IMR-90 (cell line): Measurements from ENCODE around the gene HIVEP1. TPM values are rescaled to one million over a fixed set of nuclear protein-coding genes. Genes with fewer than 3 reads are reported as not detected.

Experiments
- ATAC-seq: fragments of 200-7000 bp; cut with Tn5 transposase; 2 replicates; pipeline ENCODE4 v1.9.1; 2020; ENCODE audit warnings: low read depth, mild to moderate bottlenecking, moderate library complexity
- BruUV-seq: library from RNA; stranded (reverse); fragments of 400-500 nt; replicated peaks from 2 replicates; lab custom pipeline; 2021; lab: Mats Ljungman, UMichigan
- CTCF ChIA-PET: fragments of 300-600 bp; formaldehyde crosslinking; extraction: SDS; loops from one replicate; lab custom pipeline; 2021; ENCODE audit warnings: antibody characterized with exemption; lab: Yijun Ruan, JAX
- POLR2A ChIA-PET: fragments of 300-600 bp; sonication (Branson Sonifier 250); formaldehyde crosslinking; loops from one replicate; lab custom pipeline; 2022; ENCODE audit warnings: antibody characterized with exemption; ENCODE audit not compliant: unreplicated experiment; lab: Charles Lee
- DNase-seq: peaks from one replicate; pipeline ENCODE4 v3.0.0; 2013
- H2AFZ ChIP-seq: replicated peaks from 2 replicates; pipeline ENCODE3; 2013; ENCODE audit warnings: low read length, mild to moderate bottlenecking; ENCODE audit not compliant: poor library complexity
- H2AK5ac ChIP-seq: 2 replicates; pipeline ENCODE4 v1.6.1; 2013; ENCODE audit warnings: low read depth, low read length, inconsistent platforms
- H2AK9ac ChIP-seq: replicated peaks from 2 replicates; pipeline ENCODE3; 2013; ENCODE audit warnings: mild to moderate bottlenecking, low read depth, low read length, moderate library complexity; ENCODE audit not compliant: poor library complexity
- H2BK120ac ChIP-seq: 2 replicates; pipeline ENCODE4 v1.6.1; 2013; ENCODE audit warnings: low read depth, low read length, inconsistent platforms
- H2BK15ac ChIP-seq: 3 replicates; pipeline ENCODE4 v1.6.1; 2013; ENCODE audit warnings: low read depth, low read length, inconsistent platforms
- H2BK20ac ChIP-seq: 2 replicates; pipeline ENCODE4 v1.6.1; 2013; ENCODE audit warnings: low read depth, mild to moderate bottlenecking, inconsistent platforms, low read length, moderate library complexity
- H2BK5ac ChIP-seq: 2 replicates; pipeline ENCODE4 v1.6.1; 2013; ENCODE audit warnings: mild to moderate bottlenecking, low read depth, low read length, inconsistent platforms; ENCODE audit not compliant: poor library complexity, severe bottlenecking
- H3K14ac ChIP-seq: replicated peaks from 2 replicates; pipeline ENCODE4 v1.6.1; 2013; ENCODE audit warnings: low read depth, low read length, inconsistent platforms
- H3K18ac ChIP-seq: 2 replicates; pipeline ENCODE4 v1.6.1; 2013; ENCODE audit warnings: low read depth, low read length, control low read depth
- H3K23ac ChIP-seq: 2 replicates; pipeline ENCODE4 v1.6.1; 2013; ENCODE audit warnings: low read depth, low read length, inconsistent platforms
- H3K27ac ChIP-seq: 2 replicates; pipeline ENCODE4 v1.5.1; 2013; ENCODE audit warnings: mild to moderate bottlenecking, control low read depth, low read length; ENCODE audit not compliant: insufficient read depth
- H3K27me3 ChIP-seq: 2 replicates; pipeline ENCODE4 v1.6.1; 2013; ENCODE audit warnings: low read length; ENCODE audit not compliant: control insufficient read depth, insufficient read depth
- H3K36me3 ChIP-seq: 2 replicates; pipeline ENCODE4 v1.6.1; 2013; ENCODE audit warnings: low read length, mixed read lengths; ENCODE audit not compliant: control insufficient read depth, insufficient read depth
- H3K4ac ChIP-seq: 2 replicates; pipeline ENCODE4 v1.6.1; 2013; ENCODE audit warnings: low read depth, low read length, inconsistent platforms
- H3K4me1 ChIP-seq: 2 replicates; pipeline ENCODE4 v1.6.1; 2013; ENCODE audit warnings: low read length, mixed read lengths; ENCODE audit not compliant: control insufficient read depth, insufficient read depth
- H3K4me2 ChIP-seq: 2 replicates; pipeline ENCODE4 v1.6.1; 2013; ENCODE audit warnings: low read depth, mild to moderate bottlenecking, control low read depth, low read length, moderate library complexity
- H3K4me3 ChIP-seq: 2 replicates; pipeline ENCODE4 v1.5.1; 2013; ENCODE audit warnings: low read depth, mild to moderate bottlenecking, control low read depth, low read length, moderate library complexity; ENCODE audit not compliant: insufficient read depth
- H3K56ac ChIP-seq: 2 replicates; pipeline ENCODE4 v1.6.1; 2013; ENCODE audit warnings: low read length, inconsistent platforms; ENCODE audit not compliant: insufficient read depth; ENCODE audit errors: extremely low read depth
- H3K79me1 ChIP-seq, 2 experiments: 2 replicates each; pipeline ENCODE4 v1.6.1; 2013; ENCODE audit warnings: low read length in 2 of 2, inconsistent platforms in 1 of 2, low read depth in 1 of 2
- H3K9ac ChIP-seq: 2 replicates; pipeline ENCODE4 v1.6.1; 2013; ENCODE audit warnings: low read depth, low read length, control low read depth
- H3K9me1 ChIP-seq: 2 replicates; pipeline ENCODE4 v1.6.1; 2013; ENCODE audit warnings: low read length, inconsistent platforms; ENCODE audit not compliant: insufficient read depth
- H3K9me3 ChIP-seq: 2 replicates; pipeline ENCODE4 v1.6.1; 2013; ENCODE audit warnings: low read length; ENCODE audit not compliant: control insufficient read depth, insufficient read depth
- H4K20me1 ChIP-seq: 2 replicates; pipeline ENCODE4 v1.6.1; 2013; ENCODE audit warnings: low read length, inconsistent platforms; ENCODE audit not compliant: insufficient read depth
- H4K5ac ChIP-seq: 2 replicates; pipeline ENCODE4 v1.6.1; 2013; ENCODE audit warnings: mild to moderate bottlenecking, low read depth, low read length, control low read depth
- H4K8ac ChIP-seq, 2 experiments: 2 replicates each; pipeline ENCODE4 v1.6.1; 2013; ENCODE audit warnings: low read depth in 2 of 2, low read length in 2 of 2, control low read depth in 1 of 2, inconsistent platforms in 1 of 2
- H4K91ac ChIP-seq: 2 replicates; pipeline ENCODE4 v1.6.1; 2013; ENCODE audit warnings: low read depth, low read length, inconsistent platforms; ENCODE audit not compliant: insufficient read depth
- CEBPB ChIP-seq: IDR thresholded peaks from 2 replicates; pipeline ENCODE4 v1.6.1; 2012; ENCODE audit warnings: low read depth, low read length, improper control_type of control experiment
- CHD1 ChIP-seq: IDR thresholded peaks from 2 replicates; pipeline ENCODE4 v1.6.1; 2012; ENCODE audit warnings: low read depth, low read length, improper control_type of control experiment
- ELK1 ChIP-seq: fragments of 150-350 bp; IDR thresholded peaks from 2 replicates; pipeline ENCODE4 v1.6.1; 2016; ENCODE audit warnings: low read depth, mild to moderate bottlenecking, low read length, moderate library complexity, borderline replicate concordance
- FOS ChIP-seq: fragments of 150-350 bp; IDR thresholded peaks from 2 replicates; pipeline ENCODE4 v1.6.1; 2016; ENCODE audit warnings: low read depth, low read length
- MAFK ChIP-seq: IDR thresholded peaks from 2 replicates; pipeline ENCODE4 v1.6.1; 2012; ENCODE audit warnings: low read depth, low read length, improper control_type of control experiment
- MXI1 ChIP-seq: IDR thresholded peaks from 2 replicates; pipeline ENCODE4 v1.6.1; 2012; ENCODE audit warnings: low read depth, mild to moderate bottlenecking, low read length, moderate library complexity, borderline replicate concordance
- RAD21 ChIP-seq: IDR thresholded peaks from 2 replicates; pipeline ENCODE4 v1.6.1; 2012; ENCODE audit warnings: low read length, improper control_type of control experiment
- RCOR1 ChIP-seq: IDR thresholded peaks from 2 replicates; pipeline ENCODE4 v1.6.1; 2012; ENCODE audit warnings: mild to moderate bottlenecking, low read length, improper control_type of control experiment; ENCODE audit not compliant: insufficient replicate concordance
- USF2 ChIP-seq: fragments of 150-350 bp; IDR thresholded peaks from 2 replicates; pipeline ENCODE4 v1.6.1; 2017; ENCODE audit warnings: mild to moderate bottlenecking, antibody characterized with exemption, low read length, low read depth
- WGBS, 2 experiments: methylation state at CpG; one replicate each; pipeline versions ENCODE4 v1.1.5 to v1.1.7; 2013; ENCODE audit warnings: missing lambda C conversion rate in 2 of 2; ENCODE audit not compliant: insufficient read length in 1 of 2; ENCODE audit errors: extremely low coverage in 2 of 2; 5-methylcytosine and 5-hydroxymethylcytosine counted together
- dilution Hi-C: fragments of 300-500 bp; cut with HindIII; formaldehyde crosslinking; loops from one replicate; pipeline ENCODE4 v1.14.3; 2018; ENCODE audit warnings: low sequenced_read_pairs; ENCODE audit not compliant: unreplicated experiment
- in situ Hi-C: fragments of 300-500 bp; cut with MboI; formaldehyde crosslinking; loops from 3 replicates; pipeline ENCODE4 v1.14.3; 2019; ENCODE audit warnings: low sequenced_read_pairs, inconsistent platforms, mixed read lengths
- intact Hi-C: fragments of 100-400 bp; cut with micrococcal nuclease; formaldehyde crosslinking; loops from 2 replicates; pipeline ENCODE4 v1.10.0; 2022
- polyA plus RNA-seq, 3 experiments: library from polyadenylated mRNA; depleted of rRNA; stranded (reverse); fragments of >200 nt; gene quantifications; 2 replicates each; pipeline ENCODE4 v1.2.3, GENCODE V29; 2012; ENCODE audit warnings: low replicate concordance in 1 of 3
- total RNA-seq: library from RNA; depleted of rRNA; stranded (reverse); fragments of >200 nt; gene quantifications from 2 replicates; pipeline ENCODE4 v1.2.3, GENCODE V29; 2012

The HIVEP1 gene
- total and polyA plus RNA-seq, 2 of the 4 experiments (the other 2 are of a cell fraction): 13.0 to 17.2 TPM

- H3K14ac ChIP-seq: no peak overlapping the region; the same call in 1 of the 2 replicates
These were observed 102.0 kb downstream of the HIVEP1 start for GRCh38 chr6:12114055-12114503.

More at GRCh38 chr6:12114055-12114503, 102.0 kb downstream of the HIVEP1 start:
- H3K4me3 ChIP-seq: no peak overlapping the region
- in situ Hi-C loops: no loop called here
- ChIA-PET POLR2A (no interaction called here), CTCF (no interaction called here)
- no peak overlapping the region for H3K9ac ChIP-seq
- no peak overlapping the region for H2AFZ ChIP-seq
- no peak overlapping the region for H2AK9ac ChIP-seq
- H3K27ac ChIP-seq: no peak overlapping the region
- H4K20me1 ChIP-seq: no peaks in the 10 kb centered on the region
- H3K23ac ChIP-seq: no peak overlapping the region
- no TSS peak for BruUV-seq
- peaks cover 8% of the 10 kb centered on the region for H3K9me1 ChIP-seq
- H4K5ac ChIP-seq: no peak overlapping the region
- peaks cover 4% of the 10 kb centered on the region for H3K36me3 ChIP-seq
- H3K4ac ChIP-seq: no peak overlapping the region
- H4K8ac ChIP-seq: no peak overlapping the region
- no peak overlapping the region for H2BK5ac ChIP-seq
- no peak overlapping the region for H2BK120ac ChIP-seq
- H3K56ac ChIP-seq: no peak overlapping the region
- dilution Hi-C loops: no loop called here
- no peak for DNase-seq
- intact Hi-C loops: no loop called here
- H2BK20ac ChIP-seq: no peak overlapping the region
- H3K27me3 ChIP-seq: no peaks in the 10 kb centered on the region
- no peak overlapping the region for H2BK15ac ChIP-seq
- TF ChIP-seq FOS (no peak), RCOR1 (no peak), RAD21 (no peak), MXI1 (no peak), MAFK (no peak), CHD1 (no peak), CEBPB (no peak), USF2 (no peak), ELK1 (no peak)
- H3K4me1 ChIP-seq: peaks cover 4% of the 10 kb centered on the region
- ATAC-seq: no peak
- no peaks in the 10 kb centered on the region; the same call in 1 of the 2 replicates for H3K9me3 ChIP-seq
- 100% methylated on average over 1 of the region's 6 CpGs; no CpG with 5 or more reads in 1 of the 2 experiments for WGBS, 2 experiments
- H3K79me1 ChIP-seq: peaks cover 11 to 33% of the 10 kb centered on the region in 2 experiments; a peak in 3 of 4 replicates
- no peak overlapping the region for H4K91ac ChIP-seq
- no peak overlapping the region for H3K4me2 ChIP-seq
- H3K18ac ChIP-seq: no peak overlapping the region
- H2AK5ac ChIP-seq: no peak overlapping the region
